ENCODE data around the gene CYCS.

Gene CYCS

GRCh38 chr7:25169683-25170082 is 44.6 kb upstream of the CYCS start:
- no peak for TF ChIP-seq RARB (CRISPR knock-in tag; IDR thresholded peaks at IDR 0.05)
- no peak for TF ChIP-seq ZFP3 (CRISPR knock-in tag; IDR thresholded peaks at IDR 0.05)
- no peak for TF ChIP-seq ESRRG (CRISPR knock-in tag; IDR thresholded peaks at IDR 0.05)
- TF ChIP-seq GLIS3 (CRISPR knock-in tag; IDR thresholded peaks at IDR 0.05) = no peak
- no peak for TF ChIP-seq OSR1 (CRISPR knock-in tag; IDR thresholded peaks at IDR 0.05)
- TF ChIP-seq ZNF70 (CRISPR knock-in tag; IDR thresholded peaks at IDR 0.05) = no peak
- no peak for TF ChIP-seq TOX (CRISPR knock-in tag; IDR thresholded peaks at IDR 0.05; ENCODE audit: borderline replicate concordance)
- TF ChIP-seq PATZ1 (CRISPR knock-in tag; IDR thresholded peaks at IDR 0.05; ENCODE audit: borderline replicate concordance) = no peak
- no peak for TF ChIP-seq ZNF8 (CRISPR knock-in tag; IDR thresholded peaks at IDR 0.05)
- TF ChIP-seq CSDC2 (CRISPR knock-in tag; IDR thresholded peaks at IDR 0.05) = no peak
- no peak for TF ChIP-seq BACH2 (CRISPR knock-in tag; IDR thresholded peaks at IDR 0.05; ENCODE audit: borderline replicate concordance)
- TF ChIP-seq ZC3H10 (CRISPR knock-in tag; IDR thresholded peaks at IDR 0.05) = no peak
- no peak for TF ChIP-seq ARNTL (CRISPR knock-in tag; IDR thresholded peaks at IDR 0.05; ENCODE audit: borderline replicate concordance, low read depth)
- no peak for TF ChIP-seq ISL1 (CRISPR knock-in tag; IDR thresholded peaks at IDR 0.05)
- no peak for ATAC-seq

DNA sequence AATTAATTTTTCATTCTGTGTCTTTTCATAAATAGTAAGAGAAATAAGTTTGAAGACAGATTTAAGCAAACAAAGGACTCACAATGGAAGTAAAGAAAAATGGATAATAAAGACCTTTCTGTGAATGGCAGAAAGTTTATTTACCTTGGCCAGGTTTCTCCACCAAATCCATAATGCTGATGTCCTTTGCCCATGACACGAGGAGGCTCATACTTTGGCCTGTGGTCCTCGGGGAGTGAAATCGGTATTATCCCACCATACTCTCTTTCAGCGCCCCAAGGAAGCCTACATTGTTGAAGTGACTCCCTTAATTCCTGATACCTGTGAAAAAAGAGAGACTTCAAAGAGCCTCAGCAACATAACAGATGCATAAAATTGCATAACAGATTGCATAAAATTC is 43.1 kb upstream of the CYCS start:
- ATAC-seq = no peak
- no peak for TF ChIP-seq CSDC2 (CRISPR knock-in tag; IDR thresholded peaks at IDR 0.05)
- TF ChIP-seq ARNTL (CRISPR knock-in tag; IDR thresholded peaks at IDR 0.05; ENCODE audit: borderline replicate concordance, low read depth) = no peak
- no peak for TF ChIP-seq OSR1 (CRISPR knock-in tag; IDR thresholded peaks at IDR 0.05)
- no peak for TF ChIP-seq ZFP3 (CRISPR knock-in tag; IDR thresholded peaks at IDR 0.05)
- no peak for TF ChIP-seq GLIS3 (CRISPR knock-in tag; IDR thresholded peaks at IDR 0.05)
- TF ChIP-seq RARB (CRISPR knock-in tag; IDR thresholded peaks at IDR 0.05) = no peak
- TF ChIP-seq, protein P1, sequence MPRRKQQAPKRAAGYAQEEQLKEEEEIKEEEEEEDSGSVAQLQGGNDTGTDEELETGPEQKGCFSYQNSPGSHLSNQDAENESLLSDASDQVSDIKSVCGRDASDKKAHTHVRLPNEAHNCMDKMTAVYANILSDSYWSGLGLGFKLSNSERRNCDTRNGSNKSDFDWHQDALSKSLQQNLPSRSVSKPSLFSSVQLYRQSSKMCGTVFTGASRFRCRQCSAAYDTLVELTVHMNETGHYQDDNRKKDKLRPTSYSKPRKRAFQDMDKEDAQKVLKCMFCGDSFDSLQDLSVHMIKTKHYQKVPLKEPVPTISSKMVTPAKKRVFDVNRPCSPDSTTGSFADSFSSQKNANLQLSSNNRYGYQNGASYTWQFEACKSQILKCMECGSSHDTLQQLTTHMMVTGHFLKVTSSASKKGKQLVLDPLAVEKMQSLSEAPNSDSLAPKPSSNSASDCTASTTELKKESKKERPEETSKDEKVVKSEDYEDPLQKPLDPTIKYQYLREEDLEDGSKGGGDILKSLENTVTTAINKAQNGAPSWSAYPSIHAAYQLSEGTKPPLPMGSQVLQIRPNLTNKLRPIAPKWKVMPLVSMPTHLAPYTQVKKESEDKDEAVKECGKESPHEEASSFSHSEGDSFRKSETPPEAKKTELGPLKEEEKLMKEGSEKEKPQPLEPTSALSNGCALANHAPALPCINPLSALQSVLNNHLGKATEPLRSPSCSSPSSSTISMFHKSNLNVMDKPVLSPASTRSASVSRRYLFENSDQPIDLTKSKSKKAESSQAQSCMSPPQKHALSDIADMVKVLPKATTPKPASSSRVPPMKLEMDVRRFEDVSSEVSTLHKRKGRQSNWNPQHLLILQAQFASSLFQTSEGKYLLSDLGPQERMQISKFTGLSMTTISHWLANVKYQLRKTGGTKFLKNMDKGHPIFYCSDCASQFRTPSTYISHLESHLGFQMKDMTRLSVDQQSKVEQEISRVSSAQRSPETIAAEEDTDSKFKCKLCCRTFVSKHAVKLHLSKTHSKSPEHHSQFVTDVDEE (CRISPR knock-in tag; IDR thresholded peaks at IDR 0.05) = no peak
- TF ChIP-seq, protein P2, sequence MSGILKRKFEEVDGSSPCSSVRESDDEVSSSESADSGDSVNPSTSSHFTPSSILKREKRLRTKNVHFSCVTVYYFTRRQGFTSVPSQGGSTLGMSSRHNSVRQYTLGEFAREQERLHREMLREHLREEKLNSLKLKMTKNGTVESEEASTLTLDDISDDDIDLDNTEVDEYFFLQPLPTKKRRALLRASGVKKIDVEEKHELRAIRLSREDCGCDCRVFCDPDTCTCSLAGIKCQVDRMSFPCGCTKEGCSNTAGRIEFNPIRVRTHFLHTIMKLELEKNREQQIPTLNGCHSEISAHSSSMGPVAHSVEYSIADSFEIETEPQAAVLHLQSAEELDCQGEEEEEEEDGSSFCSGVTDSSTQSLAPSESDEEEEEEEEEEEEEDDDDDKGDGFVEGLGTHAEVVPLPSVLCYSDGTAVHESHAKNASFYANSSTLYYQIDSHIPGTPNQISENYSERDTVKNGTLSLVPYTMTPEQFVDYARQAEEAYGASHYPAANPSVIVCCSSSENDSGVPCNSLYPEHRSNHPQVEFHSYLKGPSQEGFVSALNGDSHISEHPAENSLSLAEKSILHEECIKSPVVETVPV (CRISPR knock-in tag; IDR thresholded peaks at IDR 0.05) = no peak
- no peak for TF ChIP-seq ZNF565 (CRISPR knock-in tag; conservative IDR thresholded peaks at IDR 0.05; ENCODE audit: low read depth)

GRCh38 chr7:25167262-25167843 is 42.3 kb upstream of the CYCS start:
- no peak for ATAC-seq
- TF ChIP-seq, protein P3, sequence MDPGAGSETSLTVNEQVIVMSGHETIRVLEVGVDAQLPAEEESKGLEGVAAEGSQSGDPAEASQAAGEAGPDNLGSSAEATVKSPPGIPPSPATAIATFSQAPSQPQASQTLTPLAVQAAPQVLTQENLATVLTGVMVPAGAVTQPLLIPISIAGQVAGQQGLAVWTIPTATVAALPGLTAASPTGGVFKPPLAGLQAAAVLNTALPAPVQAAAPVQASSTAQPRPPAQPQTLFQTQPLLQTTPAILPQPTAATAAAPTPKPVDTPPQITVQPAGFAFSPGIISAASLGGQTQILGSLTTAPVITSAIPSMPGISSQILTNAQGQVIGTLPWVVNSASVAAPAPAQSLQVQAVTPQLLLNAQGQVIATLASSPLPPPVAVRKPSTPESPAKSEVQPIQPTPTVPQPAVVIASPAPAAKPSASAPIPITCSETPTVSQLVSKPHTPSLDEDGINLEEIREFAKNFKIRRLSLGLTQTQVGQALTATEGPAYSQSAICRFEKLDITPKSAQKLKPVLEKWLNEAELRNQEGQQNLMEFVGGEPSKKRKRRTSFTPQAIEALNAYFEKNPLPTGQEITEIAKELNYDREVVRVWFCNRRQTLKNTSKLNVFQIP (CRISPR knock-in tag; IDR thresholded peaks at IDR 0.05; ENCODE audit: borderline replicate concordance, low read depth) = no peak
- TF ChIP-seq ARNTL (CRISPR knock-in tag; IDR thresholded peaks at IDR 0.05; ENCODE audit: borderline replicate concordance, low read depth) (no peak), CREB5 (CRISPR knock-in tag; IDR thresholded peaks at IDR 0.05; ENCODE audit: low read depth) (no peak), TOX (CRISPR knock-in tag; IDR thresholded peaks at IDR 0.05; ENCODE audit: borderline replicate concordance) (no peak), RARB (CRISPR knock-in tag; IDR thresholded peaks at IDR 0.05) (no peak), ZFP30 (CRISPR knock-in tag; IDR thresholded peaks at IDR 0.05) (no peak), OSR1 (CRISPR knock-in tag; IDR thresholded peaks at IDR 0.05) (no peak), PATZ1 (CRISPR knock-in tag; IDR thresholded peaks at IDR 0.05; ENCODE audit: borderline replicate concordance) (no peak), ZC3H10 (CRISPR knock-in tag; IDR thresholded peaks at IDR 0.05) (no peak), ZFP3 (CRISPR knock-in tag; IDR thresholded peaks at IDR 0.05) (no peak), ESRRG (CRISPR knock-in tag; IDR thresholded peaks at IDR 0.05) (no peak), PPARA (CRISPR knock-in tag; IDR thresholded peaks at IDR 0.05; ENCODE audit: borderline replicate concordance) (no peak), ISL1 (CRISPR knock-in tag; IDR thresholded peaks at IDR 0.05) (no peak), TCF4 (CRISPR knock-in tag; IDR thresholded peaks at IDR 0.05; ENCODE audit: borderline replicate concordance) (no peak)
- TF ChIP-seq, protein P1 (CRISPR knock-in tag; IDR thresholded peaks at IDR 0.05) = no peak
